ENCODE measurements around the gene MASP2.
"Not testable (repeated sequence)": the region's sequence is repeated elsewhere in the genome, so short reads cannot be mapped to it uniquely, and the experiment has no call there.

Gene MASP2

DNA sequence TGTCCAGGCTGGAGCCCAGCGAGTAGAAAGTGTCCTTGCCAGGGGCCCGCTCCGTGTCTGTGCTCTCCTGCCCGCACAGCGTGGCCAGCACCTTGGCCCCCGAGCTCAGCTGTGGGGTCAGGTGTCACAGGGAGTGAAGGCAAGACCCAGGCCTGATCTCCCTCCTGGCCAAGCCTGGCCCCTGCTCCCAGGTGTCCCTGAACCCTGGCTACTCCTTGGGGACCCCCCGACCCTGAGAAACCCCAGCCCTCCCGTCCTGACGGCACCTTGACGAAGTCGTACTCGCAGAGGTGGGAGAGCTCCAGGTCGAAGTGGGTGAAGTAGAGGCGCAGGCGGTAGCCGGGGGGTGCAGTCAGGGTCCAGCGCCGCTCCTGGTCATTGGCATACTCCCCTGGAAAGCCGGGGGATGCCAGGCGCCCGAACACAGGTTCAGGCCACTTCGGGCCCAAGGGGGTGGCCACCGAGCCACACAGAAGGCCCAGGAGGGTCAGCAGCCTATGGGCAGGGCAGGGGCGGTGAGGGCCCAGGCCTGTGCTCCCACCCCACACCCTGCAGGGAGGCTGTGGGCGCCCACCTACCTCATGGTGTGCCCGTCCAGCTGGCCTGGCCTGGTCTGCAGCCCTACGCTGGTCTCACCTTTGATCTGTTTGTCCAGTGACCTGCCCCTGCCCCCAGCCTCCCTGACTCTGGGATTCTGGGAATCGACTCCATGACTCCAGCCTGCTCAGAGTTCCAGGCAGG, at the start of gene MASP2:
Gene MASP2, minus strand, starts transcription at position 615 of the 741 bp plus-strand sequence. Its CDS starts 32 bp downstream, at position 583.
- no peak for DNase-seq
- in situ Hi-C loops (cut with MboI; ENCODE audit: low pct_unique_long_range_greater_than_20kb, low sequenced_read_pairs), result loop anchor here (25.0 kb wide), 2 partner anchors 591 to 691 kb away; partner anchors contain the start of gene AGTRAP

- DNase-seq; in situ Hi-C loops (cut with MboI; ENCODE audit: low pct_unique_long_range_greater_than_20kb, low sequenced_read_pairs): not testable (repeated sequence)
These were observed 36.7 kb upstream of the MASP2 start for GRCh38 chr1:11083784-11084183.

DNA sequence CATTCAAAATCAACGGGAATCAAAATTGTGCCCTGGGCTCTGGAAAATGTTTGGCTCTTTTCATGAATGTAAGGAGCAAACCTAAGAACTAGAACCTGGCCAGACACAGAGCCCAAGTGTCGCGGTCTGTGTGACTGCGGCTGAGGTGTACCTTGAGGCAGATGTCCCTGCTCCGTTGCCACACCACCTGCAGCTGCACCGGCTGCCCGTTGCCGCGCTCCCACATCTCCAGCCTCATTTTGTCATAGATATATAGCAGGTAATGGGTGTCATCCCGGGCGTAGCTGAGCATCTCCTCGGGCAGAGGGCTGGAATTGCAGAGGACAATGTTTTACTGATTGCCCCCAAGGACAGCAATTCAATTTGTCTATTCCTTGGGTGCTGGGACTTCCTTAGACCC, 33.9 kb upstream of the MASP2 start:
- in situ Hi-C loops (cut with MboI; ENCODE audit: low pct_unique_long_range_greater_than_20kb, low sequenced_read_pairs), result no loop called here
- no peak for DNase-seq

- in situ Hi-C loops (cut with MboI; ENCODE audit: low pct_unique_long_range_greater_than_20kb, low sequenced_read_pairs), result no loop called here
- no peak for DNase-seq
These were observed 31.6 kb upstream of the MASP2 start for GRCh38 chr1:11078631-11079030.

- DNase-seq; in situ Hi-C loops (cut with MboI; ENCODE audit: low pct_unique_long_range_greater_than_20kb, low sequenced_read_pairs): not testable (repeated sequence)
These were observed 26.4 kb upstream of the MASP2 start for GRCh38 chr1:11073398-11073797.

DNA sequence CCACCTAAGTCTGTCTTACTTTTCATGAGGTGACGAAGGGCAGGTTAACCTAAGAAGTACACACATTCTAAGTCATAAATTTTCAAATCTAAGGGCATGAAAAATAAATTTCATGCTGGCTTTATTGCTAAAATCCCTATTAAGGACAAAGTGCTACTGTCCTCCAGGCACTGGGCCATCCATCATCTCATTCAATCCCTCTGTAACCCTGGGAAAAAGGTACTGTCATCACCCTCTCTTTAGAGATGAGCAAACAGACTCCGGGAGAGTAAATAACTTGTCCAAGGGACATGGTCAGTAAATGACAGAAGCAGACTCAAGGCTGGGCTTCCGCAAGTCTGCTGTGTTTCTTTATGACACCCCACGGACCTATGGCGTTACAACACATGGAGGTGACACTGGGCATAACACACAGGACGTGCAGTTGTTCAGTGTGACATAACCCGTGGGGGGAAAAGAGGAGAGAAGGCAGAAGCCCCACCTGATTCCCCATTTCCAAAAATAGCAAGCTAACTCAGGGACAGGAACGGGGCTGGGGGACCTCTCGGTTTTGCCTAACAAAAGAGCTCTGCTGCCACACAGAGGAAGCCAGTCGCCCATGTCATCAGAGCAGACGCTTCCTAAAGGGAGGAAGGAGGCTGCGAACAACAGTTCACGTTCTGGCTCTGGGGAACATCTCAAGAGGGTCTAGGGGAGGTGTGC, 25.3 kb upstream of the MASP2 start:
- peak; percentile 12 for DNase-seq
- in situ Hi-C loops (cut with MboI; ENCODE audit: low pct_unique_long_range_greater_than_20kb, low sequenced_read_pairs), result no loop called here

- DNase-seq, result no peak
These were observed 24.6 kb upstream of the MASP2 start for GRCh38 chr1:11071463-11072215.

GRCh38 chr1:11070876-11071275, 23.8 kb upstream of the MASP2 start:
- no peak for DNase-seq
- in situ Hi-C loops (cut with MboI; ENCODE audit: low pct_unique_long_range_greater_than_20kb, low sequenced_read_pairs), result no loop called here

More at GRCh38 chr1:11071463-11072215, 24.6 kb upstream of the MASP2 start:
- in situ Hi-C loops (cut with MboI; ENCODE audit: low pct_unique_long_range_greater_than_20kb, low sequenced_read_pairs), result no loop called here

DNA sequence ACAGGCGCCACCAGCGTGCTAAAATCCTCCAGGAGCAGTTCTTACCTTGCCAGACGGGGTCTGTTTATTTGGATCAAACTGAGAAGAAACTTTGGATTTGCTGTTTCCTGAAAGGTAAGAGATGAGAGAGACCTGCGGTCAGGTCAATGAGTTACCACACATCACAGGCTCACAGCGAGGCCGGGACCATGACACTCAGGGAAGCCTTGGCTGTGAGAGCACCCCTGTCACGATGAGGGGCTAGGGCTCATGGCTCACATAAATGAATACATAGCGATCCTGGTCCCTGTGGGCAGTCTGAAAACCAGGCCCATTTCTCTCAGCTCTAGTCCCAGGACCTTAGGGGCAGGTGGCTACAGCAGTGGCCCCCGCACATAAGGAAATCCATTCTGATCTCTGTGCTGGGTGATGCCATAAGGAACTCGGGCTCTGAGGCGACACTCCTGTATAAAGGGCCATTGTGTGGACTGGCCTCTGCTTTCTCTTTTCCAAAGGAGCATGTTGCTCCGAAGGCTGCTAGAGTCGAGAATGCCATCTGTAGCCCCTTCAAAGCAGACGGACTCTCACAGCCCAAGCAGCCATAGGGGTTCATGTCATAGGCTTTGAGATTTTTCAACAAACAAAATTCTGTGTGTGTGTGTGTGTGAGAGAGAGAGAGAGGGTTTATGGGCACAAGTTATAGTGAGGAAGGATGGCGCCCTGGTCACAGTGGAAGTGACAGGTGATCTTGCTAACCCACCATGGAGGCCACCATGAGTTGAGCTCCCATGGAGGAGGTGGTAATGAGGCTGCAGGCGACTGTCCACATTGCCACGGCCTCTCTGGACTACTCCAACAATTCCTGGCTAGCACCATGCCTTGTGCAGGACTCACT, 21.8 kb upstream of the MASP2 start:
- no peak for DNase-seq
- in situ Hi-C loops (cut with MboI; ENCODE audit: low pct_unique_long_range_greater_than_20kb, low sequenced_read_pairs), result no loop called here

DNA sequence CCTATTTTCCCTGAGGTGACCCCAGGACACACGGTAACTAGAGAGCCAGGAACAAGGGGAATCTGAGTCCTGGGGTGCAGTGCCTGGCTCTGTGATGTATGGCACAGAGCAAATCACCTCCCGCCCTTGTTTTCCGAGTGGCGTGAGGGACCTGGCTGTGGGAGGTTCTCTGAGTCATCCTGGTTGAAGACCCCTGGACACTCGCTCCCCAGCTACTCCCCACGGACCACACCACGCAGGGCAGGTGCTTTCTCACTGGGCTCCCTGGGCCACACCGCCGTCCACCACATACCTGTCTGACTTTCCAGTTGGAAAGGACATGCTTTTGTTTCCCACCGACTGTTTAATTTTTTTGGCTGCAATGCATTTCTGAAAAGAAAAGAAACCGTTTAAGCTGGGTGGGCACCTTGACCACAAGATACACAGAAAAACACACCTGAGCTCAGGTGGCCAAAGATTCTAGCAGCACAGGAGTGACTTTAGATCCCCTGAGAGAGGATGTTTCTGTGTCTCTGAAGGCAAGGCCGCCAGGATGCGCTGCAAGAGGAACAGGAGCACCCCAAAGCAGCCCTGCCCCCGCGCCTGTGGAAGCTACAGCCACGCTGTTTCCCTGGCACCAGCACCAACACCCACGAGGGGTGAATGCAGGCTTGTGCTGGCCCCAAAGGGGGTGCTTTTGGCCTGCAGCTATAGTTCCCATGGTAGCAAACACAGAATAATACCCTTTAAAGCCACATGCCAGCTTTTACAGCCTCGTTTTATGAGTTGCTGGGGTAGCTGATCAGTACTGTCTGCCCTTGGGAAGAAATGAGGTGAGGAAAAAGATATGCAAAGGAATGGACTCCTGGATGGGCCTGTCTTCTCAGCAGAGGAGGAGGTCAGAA, 20.9 kb upstream of the MASP2 start:
- in situ Hi-C loops (cut with MboI; ENCODE audit: low pct_unique_long_range_greater_than_20kb, low sequenced_read_pairs), result no loop called here
- DNase-seq, result no peak

GRCh38 chr1:11065796-11066195, 18.8 kb upstream of the MASP2 start:
- in situ Hi-C loops (cut with MboI; ENCODE audit: low pct_unique_long_range_greater_than_20kb, low sequenced_read_pairs), result no loop called here
- DNase-seq, result no peak

DNA sequence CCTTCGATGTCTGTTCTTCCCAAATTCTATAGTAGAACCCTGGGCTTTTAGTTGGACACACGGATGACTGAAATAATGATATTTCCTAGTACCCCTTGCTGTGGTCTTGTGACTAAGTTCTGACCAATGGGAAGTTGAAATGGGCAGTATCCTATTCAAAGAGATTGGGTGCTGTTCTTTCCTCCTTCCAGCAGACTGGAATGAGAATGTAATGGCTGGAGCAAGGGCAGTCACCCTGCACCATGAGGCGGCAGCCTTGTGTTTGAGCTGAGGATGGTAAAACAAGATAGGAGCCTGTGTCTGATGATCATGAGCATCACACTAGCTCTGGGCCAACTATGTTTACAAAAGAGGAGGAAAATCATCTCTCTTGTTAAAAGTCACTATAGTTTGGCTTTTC, 17.9 kb upstream of the MASP2 start:
- DNase-seq, result no peak
- in situ Hi-C loops (cut with MboI; ENCODE audit: low pct_unique_long_range_greater_than_20kb, low sequenced_read_pairs), result no loop called here

GRCh38 chr1:11063937-11064537, 17.0 kb upstream of the MASP2 start:
- DNase-seq; in situ Hi-C loops (cut with MboI; ENCODE audit: low pct_unique_long_range_greater_than_20kb, low sequenced_read_pairs): not testable (repeated sequence)

- in situ Hi-C loops (cut with MboI; ENCODE audit: low pct_unique_long_range_greater_than_20kb, low sequenced_read_pairs), result no loop called here
These were observed 15.9 kb upstream of the MASP2 start for GRCh38 chr1:11062965-11063401.

DNA sequence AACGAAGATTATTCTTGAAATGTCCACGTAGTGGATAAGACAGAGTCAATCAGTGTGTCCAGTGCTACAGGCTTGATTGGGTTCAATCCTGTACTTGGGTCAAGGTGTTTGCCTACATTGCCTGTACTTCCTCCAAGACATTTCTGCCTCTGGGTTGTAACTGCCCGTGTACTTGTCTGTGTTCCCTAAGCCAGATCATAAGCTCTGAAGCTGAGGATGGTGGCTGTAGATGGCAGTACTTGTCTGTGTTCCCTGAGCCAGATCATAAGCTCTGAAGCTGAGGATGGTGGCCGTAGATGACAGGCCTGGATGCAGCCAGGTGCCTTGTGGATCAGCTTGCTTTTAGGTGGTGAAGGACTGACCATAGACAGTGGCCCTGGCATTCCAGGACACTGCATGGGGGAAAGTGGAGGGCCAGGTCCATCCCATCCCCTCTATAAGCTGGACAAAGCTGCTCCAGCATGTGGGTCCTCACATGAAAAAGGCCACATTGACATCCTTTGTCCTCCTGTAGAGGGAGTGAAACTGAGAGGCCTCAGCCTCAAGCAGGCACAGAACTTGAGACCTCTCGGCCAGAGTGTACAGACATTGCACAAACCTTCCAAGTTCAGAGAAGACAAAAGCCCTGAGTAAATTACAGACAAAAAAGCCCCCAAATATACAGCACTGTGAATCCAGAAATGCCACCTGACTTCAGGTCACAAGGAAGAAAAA, 14.8 kb upstream of the MASP2 start:
- in situ Hi-C loops (cut with MboI; ENCODE audit: low pct_unique_long_range_greater_than_20kb, low sequenced_read_pairs), result no loop called here
- peak; percentile 21 for DNase-seq

More at GRCh38 chr1:11062965-11063401, 15.9 kb upstream of the MASP2 start:
- peak; percentile 82 for DNase-seq

DNA sequence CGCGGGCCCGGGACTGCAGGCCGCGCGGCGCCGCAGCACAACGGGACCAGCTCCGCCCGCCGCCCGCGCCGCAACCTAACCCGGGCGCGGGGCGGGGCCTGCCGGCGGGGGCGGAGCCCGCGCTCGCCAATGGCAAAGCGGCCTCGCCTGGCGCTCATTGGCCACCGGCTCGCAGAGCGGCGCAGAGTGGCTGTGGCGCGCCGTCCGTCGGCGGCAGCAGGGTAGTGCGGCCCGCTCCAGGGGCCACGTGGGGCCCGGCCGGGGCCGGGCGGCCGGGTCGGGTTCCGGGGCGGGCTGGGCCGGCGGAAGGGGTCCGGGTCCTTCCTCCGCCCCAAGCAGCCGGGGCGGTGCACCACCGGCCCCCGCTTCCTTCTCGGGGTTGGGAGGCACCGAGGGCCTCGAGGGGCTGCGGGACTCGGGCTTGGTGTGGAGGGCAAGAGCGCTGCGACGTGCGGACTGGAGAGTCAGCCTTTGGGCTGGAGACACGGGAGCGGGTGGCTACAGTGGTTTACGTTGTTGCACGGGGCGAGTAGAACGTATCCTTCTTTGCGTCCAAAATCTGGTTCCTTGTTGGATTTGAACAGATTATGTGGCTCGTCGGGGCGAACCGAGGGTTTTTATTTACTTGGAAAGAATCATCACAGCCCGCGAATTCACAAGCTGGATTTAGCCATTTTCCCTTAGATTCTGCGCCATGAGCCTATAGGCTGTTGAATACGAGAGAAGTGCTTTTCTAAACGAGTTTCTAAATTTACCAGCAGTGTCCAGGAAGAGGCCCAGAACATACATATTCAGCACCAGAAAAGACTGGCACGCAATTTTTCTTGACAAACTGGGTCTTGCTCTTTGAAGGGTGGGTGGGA, 13.2 kb upstream of the MASP2 start, which contains the start of gene SRM:
Gene SRM, minus strand, starts transcription at position 51 of the 863 bp plus-strand sequence. CDS start 75 bp downstream, outside the sequence.
- DNase-seq, result peak; percentile 89
- in situ Hi-C loops (cut with MboI; ENCODE audit: low pct_unique_long_range_greater_than_20kb, low sequenced_read_pairs), result no loop called here

All from KBM-7 (cell line).